Fibroblast of pulmonary artery (primary cell): ENCODE data around the gene EFTUD2.
A peak's percentile ranks its signal among the peaks of the same experiment; 100 is the strongest.

Experiments
- DNase-seq: peaks from one replicate; pipeline ENCODE4 v3.0.0-alpha.2; 2010; ENCODE audit warnings: low read depth
- H3K4me3 ChIP-seq: replicated peaks from 2 replicates; pipeline ENCODE4 v1.5.1; 2011; ENCODE audit warnings: low read depth, mild to moderate bottlenecking, control low read depth, low read length, moderate library complexity
- CTCF ChIP-seq: IDR thresholded peaks from 2 replicates; pipeline ENCODE4 v1.5.1; 2011; ENCODE audit warnings: mild to moderate bottlenecking, control low read depth, low read length, inconsistent platforms; ENCODE audit errors: missing control alignments

The EFTUD2 gene

GRCh38 chr17:44901411-44901921 is 2.2 kb upstream of the EFTUD2 start:
- H3K4me3 ChIP-seq, result no peak overlapping the region
- peak; percentile 63 for DNase-seq
- TF ChIP-seq CTCF, result peak; percentile 28

GRCh38 chr17:44900894-44901293 is 1.6 kb upstream of the EFTUD2 start:
- no peak for TF ChIP-seq CTCF
- no peak overlapping the region for H3K4me3 ChIP-seq
- DNase-seq, result peak; percentile 97

GRCh38 chr17:44898768-44899073 is 524 bp downstream of the EFTUD2 start:
- H3K4me3 ChIP-seq, result peak overlapping the region; percentile 98
- peak; percentile 40 for DNase-seq
- no peak for TF ChIP-seq CTCF

- no peak overlapping the region for H3K4me3 ChIP-seq
- no peak for TF ChIP-seq CTCF
- no peak for DNase-seq
Observed at GRCh38 chr17:44894642-44895041, 4.6 kb downstream of the EFTUD2 start.

GRCh38 chr17:44892250-44892649 is 7.0 kb downstream of the EFTUD2 start:
- no peak for TF ChIP-seq CTCF
- H3K4me3 ChIP-seq, result no peak overlapping the region
- DNase-seq, result no peak

- no peak for DNase-seq
- no peak overlapping the region for H3K4me3 ChIP-seq
- TF ChIP-seq CTCF, result no peak
Observed at GRCh38 chr17:44889003-44889402, 10.2 kb downstream of the EFTUD2 start.
